DMS53 (cell line): Measurements from ENCODE around the gene CDC14A.
"Not testable (repeated sequence)": the region's sequence is repeated elsewhere in the genome, so short reads cannot be mapped to it uniquely, and the experiment has no call there.

Experiments used
- DNase-seq: peaks from one replicate; lab custom pipeline; 2025; lab: John Stamatoyannopoulos, UW

Gene CDC14A

GRCh38 chr1:100407390-100407789 is 55.1 kb downstream of the CDC14A start:
- not testable (repeated sequence) for DNase-seq

DNA sequence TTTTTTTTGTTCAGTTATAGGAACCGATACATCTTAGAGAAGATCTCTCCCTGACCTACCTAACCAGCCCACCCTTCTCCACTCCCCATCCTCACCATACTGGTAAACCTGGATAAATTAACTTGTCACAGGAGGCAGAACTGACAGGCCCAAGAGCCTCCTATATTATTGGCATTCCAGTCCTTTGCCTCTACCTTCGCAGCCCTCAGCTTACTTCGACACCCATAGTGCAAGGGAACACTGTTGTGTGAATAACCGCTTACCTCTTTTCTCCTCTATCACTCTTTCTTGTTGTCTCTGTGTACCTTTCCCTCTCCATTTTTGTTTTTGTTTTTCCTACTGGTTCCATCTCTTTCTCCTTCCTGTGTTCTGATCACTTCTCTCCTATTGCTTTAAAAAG is 58.7 kb downstream of the CDC14A start:
- DNase-seq = no peak

DNA sequence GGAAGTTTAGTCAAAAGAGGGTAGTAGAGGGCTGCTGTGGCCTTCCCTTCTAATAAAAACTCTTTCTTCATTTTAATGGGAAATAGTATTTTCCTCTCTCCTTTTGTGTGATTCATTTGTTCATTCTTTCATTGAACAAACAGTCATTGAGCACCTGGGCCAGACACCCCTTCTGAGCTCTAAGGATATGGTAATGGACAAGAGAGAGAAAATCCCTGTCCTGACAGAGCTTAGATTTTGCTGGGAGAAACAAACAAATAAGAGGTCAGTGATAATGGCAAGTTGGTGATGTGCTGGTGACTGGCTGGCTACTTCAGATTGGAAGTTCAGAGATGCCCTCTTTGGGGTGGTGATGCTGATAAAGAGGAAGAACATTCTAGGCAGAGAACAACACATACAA is 59.3 kb downstream of the CDC14A start:
- DNase-seq = no peak

DNA sequence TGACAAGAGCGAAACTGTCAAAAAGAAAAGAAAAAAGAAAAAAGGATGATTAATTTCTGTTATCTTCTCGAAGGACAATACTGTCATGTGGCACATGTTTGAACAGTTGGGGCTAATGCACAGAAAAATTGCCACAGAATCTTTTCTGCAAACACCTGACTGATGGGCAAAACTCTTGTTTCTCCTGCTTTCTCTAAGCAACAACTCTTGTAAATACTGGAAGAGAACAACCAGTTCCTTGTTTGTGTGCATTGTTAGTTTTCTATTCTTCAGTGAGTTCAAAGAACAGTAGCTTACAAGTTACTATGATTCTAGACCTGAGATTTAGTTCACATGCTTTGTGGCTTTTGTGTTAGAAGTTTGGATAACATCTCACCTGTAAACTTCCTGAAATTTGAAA is 60.7 kb downstream of the CDC14A start:
- peak; percentile 39 for DNase-seq

DNA sequence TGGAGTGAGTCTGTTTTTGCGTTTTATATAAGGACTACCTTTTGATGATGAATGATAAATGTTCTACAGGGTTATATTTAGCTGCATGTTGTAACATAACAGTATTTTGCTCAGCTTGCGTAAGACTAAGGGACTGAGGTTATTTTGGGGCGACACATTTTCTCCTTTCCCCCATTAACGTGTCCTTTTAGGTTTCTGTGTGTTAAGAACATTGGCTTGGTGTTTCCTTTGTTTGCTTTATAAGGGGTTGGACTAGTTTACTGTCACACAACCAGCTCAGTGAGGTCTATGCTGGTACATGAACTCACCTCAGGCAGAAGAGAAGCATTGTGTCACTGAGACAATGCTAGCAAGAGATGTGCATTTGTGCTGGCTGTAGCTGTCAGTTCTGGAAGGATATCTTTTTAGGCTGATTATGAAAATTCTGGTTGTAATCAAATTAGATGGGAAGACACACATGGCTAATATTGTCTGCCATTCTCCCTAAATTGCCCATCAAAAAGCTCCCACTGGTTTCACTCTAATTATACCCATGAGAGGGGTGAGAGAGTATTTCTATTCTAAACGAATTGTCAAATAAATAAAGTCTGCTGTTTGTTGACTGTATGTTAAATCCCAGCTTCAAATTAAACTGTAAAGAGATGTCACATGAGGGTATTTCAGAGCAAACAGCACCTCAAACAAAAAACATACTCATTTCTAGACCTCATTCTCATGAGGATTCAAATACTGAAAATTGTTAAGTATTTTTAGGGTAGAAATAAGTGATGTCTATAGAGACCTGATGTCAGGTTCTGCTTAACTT is 62.6 kb downstream of the CDC14A start:
- DNase-seq = peak; percentile 63

GRCh38 chr1:100415498-100415778 is 63.1 kb downstream of the CDC14A start:
- peak; percentile 50 for DNase-seq

GRCh38 chr1:100419072-100419471 is 66.8 kb downstream of the CDC14A start:
- no peak for DNase-seq

GRCh38 chr1:100422065-100422464 is 69.8 kb downstream of the CDC14A start:
- no peak for DNase-seq

DNA sequence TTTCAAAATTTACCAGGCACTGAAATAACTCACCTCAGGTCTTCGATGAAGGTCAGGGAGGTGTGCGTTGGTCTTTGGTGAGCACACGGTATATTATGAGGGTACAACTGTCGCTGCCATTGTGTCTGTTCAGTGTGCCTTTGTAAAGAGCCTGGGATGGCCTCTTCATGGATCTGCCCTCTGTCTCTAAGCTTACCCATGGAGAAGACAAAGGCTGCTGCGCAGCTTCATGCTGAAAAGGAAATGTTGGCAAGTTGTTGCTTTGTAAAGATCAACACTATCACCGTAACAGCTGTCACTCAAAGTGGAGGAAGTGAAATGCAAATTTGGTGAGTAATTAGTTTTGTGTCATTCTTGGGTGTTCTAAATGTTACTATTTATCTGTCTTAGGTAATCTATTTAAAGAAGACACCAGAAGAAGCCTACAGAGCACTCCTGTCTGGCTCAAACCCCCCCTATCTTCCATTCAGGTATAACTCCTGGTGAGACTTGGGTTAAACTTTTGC is 71.6 kb downstream of the CDC14A start:
- peak; percentile 53 for DNase-seq

DNA sequence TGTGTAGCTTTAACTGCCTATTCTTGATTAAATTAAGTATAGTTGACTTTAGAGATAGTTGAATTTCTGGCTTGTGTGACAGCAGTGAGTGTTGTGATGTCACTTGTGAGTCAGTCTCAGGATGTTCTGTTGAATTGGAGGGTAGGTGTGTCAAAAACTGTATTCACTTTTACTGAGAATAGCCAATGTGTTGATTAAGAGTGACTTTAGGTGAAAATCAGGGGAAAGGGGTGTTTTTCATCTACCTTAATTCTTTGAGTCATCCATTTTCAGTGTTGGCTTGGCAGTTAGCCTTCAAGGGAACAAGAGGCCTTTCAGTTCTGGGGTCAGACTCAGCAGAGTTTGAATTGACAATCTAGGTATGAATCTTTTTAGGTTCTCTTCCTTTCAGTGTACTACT is 75.9 kb downstream of the CDC14A start:
- DNase-seq = no peak

DNA sequence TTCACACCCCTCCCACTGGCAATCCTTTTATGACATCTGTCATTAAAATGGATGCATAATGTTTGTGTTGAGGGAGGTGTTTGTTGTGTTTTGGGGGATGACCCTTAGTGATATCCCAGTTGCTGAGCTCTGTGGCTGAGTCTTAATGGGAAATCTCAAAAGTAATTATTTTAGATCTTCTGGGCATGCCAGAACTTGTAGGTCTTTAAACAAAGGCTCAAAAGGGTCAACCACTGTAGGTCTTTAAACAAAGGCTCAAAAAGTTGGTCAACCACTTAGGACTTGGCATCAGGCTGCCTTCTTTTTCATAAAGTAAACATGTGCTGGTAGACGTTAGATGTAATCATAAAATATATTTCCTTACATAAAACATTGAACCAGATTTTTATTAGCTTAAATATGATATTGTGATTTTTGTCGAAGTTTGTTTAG is 78.0 kb downstream of the CDC14A start:
- peak; percentile 62 for DNase-seq

GRCh38 chr1:100431954-100432353 is 79.6 kb downstream of the CDC14A start:
- DNase-seq = no peak

GRCh38 chr1:100433563-100433962 is 81.3 kb downstream of the CDC14A start:
- no peak for DNase-seq

DNA sequence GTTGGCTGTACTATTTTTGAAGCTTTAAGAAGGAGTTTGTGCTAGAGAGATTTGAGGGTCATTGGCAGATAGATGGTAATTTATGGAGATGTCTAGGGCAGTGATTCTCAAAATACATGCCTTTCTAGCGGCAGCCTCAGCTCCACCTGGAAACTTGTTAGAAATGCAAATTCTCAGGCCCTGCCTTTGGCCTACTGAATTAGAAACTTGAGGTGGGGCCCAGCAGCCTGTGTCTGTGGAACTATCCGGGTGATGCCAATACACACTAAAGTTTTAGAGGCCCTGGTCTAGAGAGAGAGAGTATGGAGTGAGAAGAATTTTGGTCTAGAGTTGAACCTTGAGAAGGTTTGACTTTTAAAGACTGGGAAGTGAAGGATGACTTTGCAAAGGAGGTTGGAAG is 82.5 kb downstream of the CDC14A start:
- no peak for DNase-seq

GRCh38 chr1:100438375-100438774 is 86.1 kb downstream of the CDC14A start:
- DNase-seq = no peak

DNA sequence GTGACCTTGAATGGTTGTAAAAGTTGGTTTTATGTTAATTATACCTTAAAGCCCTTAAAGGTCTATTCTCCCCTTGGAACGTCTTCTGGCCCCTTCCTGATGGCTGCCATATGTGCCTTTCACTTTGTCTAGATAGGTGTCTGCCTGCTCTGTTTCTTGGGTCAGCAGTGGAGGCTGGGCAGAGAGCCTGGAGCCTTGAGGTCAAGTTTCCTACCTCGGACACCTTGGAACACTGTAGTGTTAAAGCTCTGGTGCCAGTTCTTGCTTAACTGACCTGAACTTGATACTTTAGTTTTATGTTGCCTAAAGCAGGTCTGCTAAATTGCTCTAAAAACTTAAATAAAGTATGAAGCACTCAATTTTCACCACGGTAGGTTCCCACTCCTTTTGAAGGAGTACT is 86.5 kb downstream of the CDC14A start:
- no peak for DNase-seq

- DNase-seq = no peak
Measured at GRCh38 chr1:100440075-100440809, 87.9 kb downstream of the CDC14A start.

GRCh38 chr1:100441146-100441545 is 88.8 kb downstream of the CDC14A start:
- DNase-seq = no peak

GRCh38 chr1:100441651-100442050 is 89.3 kb downstream of the CDC14A start:
- DNase-seq = no peak

GRCh38 chr1:100443811-100444571 is 91.7 kb downstream of the CDC14A start:
- DNase-seq = no peak

GRCh38 chr1:100445565-100445964 is 93.3 kb downstream of the CDC14A start:
- peak; percentile 62 for DNase-seq

DNA sequence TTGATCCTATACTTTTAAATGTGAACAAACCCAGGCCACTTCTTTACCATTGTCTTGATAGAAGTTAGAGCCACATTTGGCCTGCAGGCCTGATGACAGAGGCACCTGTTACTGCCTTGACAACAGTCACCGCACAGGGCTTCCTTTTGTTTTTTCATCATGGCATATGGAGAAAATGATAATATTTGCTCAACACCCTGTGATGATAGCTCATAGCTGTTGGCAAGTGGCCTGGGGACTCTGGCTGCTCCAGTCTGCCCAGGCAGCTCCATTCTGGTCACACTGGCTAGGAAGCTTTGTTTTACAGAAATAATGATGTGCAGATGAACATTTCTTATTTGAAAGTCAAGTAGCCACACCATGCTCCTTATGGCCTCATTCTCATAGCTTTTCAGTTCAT is 96.1 kb downstream of the CDC14A start:
- peak; percentile 98 for DNase-seq

DNA sequence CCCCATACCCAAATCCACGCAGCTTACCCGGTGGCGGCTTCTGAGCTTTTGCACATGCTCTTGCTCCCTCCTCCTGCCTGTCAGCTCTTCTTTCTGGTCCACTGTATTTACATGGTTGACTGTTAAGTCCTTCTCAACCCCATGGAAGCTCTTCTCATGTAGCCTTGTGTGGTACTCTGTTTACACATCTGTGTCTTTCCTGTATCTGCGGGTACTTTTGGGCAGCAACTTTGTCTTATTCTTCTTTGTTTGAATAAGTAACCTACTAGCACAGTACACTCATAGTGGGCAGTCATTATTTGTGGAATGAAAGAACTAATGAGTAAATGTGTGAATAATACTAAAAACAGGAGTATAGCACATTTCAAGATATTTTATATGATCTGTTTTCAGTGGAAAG is 97.2 kb downstream of the CDC14A start:
- DNase-seq = peak; percentile 59
